K562 (cell line): ENCODE results near the gene DGKB. TPM values are rescaled to one million over a fixed set of nuclear protein-coding genes. Genes with fewer than 3 reads are reported as not detected.

Experiments
- ATAC-seq: fragments of 200-7000 bp; cut with Tn5 transposase; 3 replicates; pipeline ENCODE4 v1.9.1; 2020; ENCODE audit warnings: moderate library complexity
- BruUV-seq: library from RNA; stranded (reverse); fragments of 400-500 nt; replicated peaks from 2 replicates; lab custom pipeline; 2021; lab: Mats Ljungman, UMichigan
- CTCF ChIA-PET: fragments of 300-600 bp; formaldehyde crosslinking; extraction: SDS; loops from one replicate; lab custom pipeline; 2021; ENCODE audit warnings: low intra/inter-chr PET ratio; lab: Yijun Ruan, JAX
- POLR2A ChIA-PET: fragments of 300-600, 350-650 bp; sonication (Branson Sonifier 250); formaldehyde crosslinking; extraction: SDS; loops from one replicate; lab custom pipeline; 2021; ENCODE audit warnings: antibody characterized with exemption, inconsistent platforms; lab: Yijun Ruan, JAX
- DNase-seq, 4 experiments: peaks; one replicate each; pipeline versions ENCODE4 v3.0.0 to v3.0.0-alpha.2; 2011 to 2018; ENCODE audit warnings: low spot score in 3 of 4, mixed read lengths in 3 of 4; ENCODE audit errors: extremely low read depth in 1 of 4
- FAIRE-seq: peaks from 2 replicates; lab custom pipeline; 2011; peaks lifted over from hg19 to GRCh38; lab: Jason Lieb, UNC
- H2AFZ ChIP-seq: 2 replicates; pipeline ENCODE4 v1.6.0; 2011; ENCODE audit warnings: low read depth, low read length, control low read depth, inconsistent platforms
- H3K27ac ChIP-seq: fragments of 200-600 bp; 3 replicates; pipeline ENCODE4 v1.8.0; 2011; ENCODE audit warnings: low read depth, mild to moderate bottlenecking, control low read depth, inconsistent platforms, low read length, moderate library complexity, mixed read lengths; ENCODE audit errors: extremely low read depth
- H3K27me3 ChIP-seq, 2 experiments: fragments of 300-600 bp in 1 of 2; 2 replicates in 1 of 2; 3 replicates in 1 of 2; pipeline versions ENCODE4 v1.6.0 to v1.8.0; 2011; ENCODE audit warnings: inconsistent platforms in 2 of 2, low read length in 2 of 2, mild to moderate bottlenecking in 1 of 2, mixed read lengths in 1 of 2, moderate library complexity in 1 of 2; ENCODE audit not compliant: control insufficient read depth in 2 of 2, insufficient read depth in 2 of 2
- H3K36me3 ChIP-seq: fragments of 300-600 bp; 3 replicates; pipeline ENCODE4 v1.8.0; 2011; ENCODE audit warnings: mild to moderate bottlenecking, low read length, inconsistent platforms; ENCODE audit not compliant: control insufficient read depth, insufficient read depth
- H3K4me1 ChIP-seq, 2 experiments: fragments of 200-600 bp in 1 of 2; replicated peaks in 1 of 2; 2 replicates in 1 of 2; 3 replicates in 1 of 2; pipeline versions ENCODE4 v1.5.1 to v1.8.0; 2011; ENCODE audit warnings: inconsistent platforms in 2 of 2, low read length in 2 of 2, mild to moderate bottlenecking in 1 of 2, mixed read lengths in 1 of 2, moderate library complexity in 1 of 2; ENCODE audit not compliant: control insufficient read depth in 2 of 2, insufficient read depth in 2 of 2
- H3K4me2 ChIP-seq: 2 replicates; pipeline ENCODE4 v1.6.1; 2011; ENCODE audit warnings: low read length, control low read depth, inconsistent platforms, mixed read lengths; ENCODE audit not compliant: insufficient read depth
- H3K4me3 ChIP-seq: fragments of 200-600 bp; sonication (generic), shearing (Covaris generic); 2 replicates; pipeline ENCODE4 v1.5.1; 2016; ENCODE audit warnings: control low read depth, inconsistent platforms
- H3K79me2 ChIP-seq: fragments of 200-600 bp; 3 replicates; pipeline ENCODE4 v1.8.0; 2011; ENCODE audit warnings: low read length, inconsistent platforms; ENCODE audit not compliant: control insufficient read depth, insufficient read depth
- H3K9ac ChIP-seq, 2 experiments: 2 replicates each; pipeline versions ENCODE4 v1.6.0 to v1.6.1; 2011; ENCODE audit warnings: low read depth in 2 of 2, low read length in 2 of 2, control low read depth in 1 of 2, inconsistent platforms in 1 of 2, mild to moderate bottlenecking in 1 of 2, mixed read lengths in 1 of 2; ENCODE audit not compliant: insufficient read depth in 1 of 2
- H3K9me1 ChIP-seq: one replicate; pipeline ENCODE4 v1.6.0; 2011; ENCODE audit warnings: inconsistent platforms, mild to moderate bottlenecking, low read length, moderate library complexity; ENCODE audit not compliant: control insufficient read depth, insufficient read depth
- H3K9me3 ChIP-seq: replicated peaks from 2 replicates; pipeline ENCODE4 v1.5.1; 2011; ENCODE audit warnings: low read depth, low read length, inconsistent platforms; ENCODE audit not compliant: control insufficient read depth, insufficient read depth
- H4K20me1 ChIP-seq: replicated peaks from 2 replicates; pipeline ENCODE4 v1.6.1; 2011; ENCODE audit warnings: low read length, inconsistent platforms, mixed read lengths; ENCODE audit not compliant: control insufficient read depth, insufficient read depth
- BRD9 ChIP-seq: fragments of 450-650 bp; IDR thresholded peaks from 2 replicates; pipeline ENCODE4 v1.6.1; 2018; ENCODE audit warnings: low read depth; ENCODE audit not compliant: partially characterized antibody
- CBX1 ChIP-seq: sonication (generic); IDR thresholded peaks from 2 replicates; pipeline ENCODE4 v1.6.1; 2016; ENCODE audit warnings: antibody characterized with exemption, low read depth, mild to moderate bottlenecking
- EP400 ChIP-seq: fragments of 450-650 bp; IDR thresholded peaks from 2 replicates; pipeline ENCODE4 v1.6.1; 2017; ENCODE audit warnings: antibody characterized with exemption, mild to moderate bottlenecking, moderate library complexity
- HDAC8 ChIP-seq: fragments of 450-650 bp; IDR thresholded peaks from 2 replicates; pipeline ENCODE4 v1.6.1; 2016; ENCODE audit warnings: mild to moderate bottlenecking, missing genetic modification characterization, moderate library complexity, missing compliant biosample characterization
- NFRKB ChIP-seq: fragments of 450-650 bp; IDR thresholded peaks from 2 replicates; pipeline ENCODE4 v1.6.1; 2016; ENCODE audit warnings: low read depth
- SNAPC5 ChIP-seq: fragments of 250-450 bp; sonication (Bioruptor Pico); IDR thresholded peaks from 2 replicates; pipeline ENCODE4 v1.8.0; 2021; ENCODE audit warnings: moderate library complexity, mild to moderate bottlenecking, inconsistent platforms
- SNIP1 ChIP-seq: fragments of 450-650 bp; IDR thresholded peaks from 2 replicates; pipeline ENCODE4 v1.7.1; 2017; ENCODE audit warnings: low read depth, mild to moderate bottlenecking
- SP1 ChIP-seq: sonication (generic); formaldehyde crosslinking; IDR thresholded peaks from 2 replicates; pipeline ENCODE4 v1.8.1; 2022; ENCODE audit warnings: mild to moderate bottlenecking, missing genetic modification reagents
- STAG1 ChIP-seq: sonication (generic); formaldehyde crosslinking; IDR thresholded peaks from 2 replicates; pipeline ENCODE4 v1.5.0; 2020; ENCODE audit warnings: missing genetic modification reagents, borderline replicate concordance
- ZHX1 ChIP-seq: fragments of 150-350 bp; conservative IDR thresholded peaks from 2 replicates; pipeline ENCODE4 v1.6.1; 2014; ENCODE audit warnings: low read length
- ZNF224 ChIP-seq: sonication (generic); formaldehyde crosslinking; IDR thresholded peaks from 2 replicates; pipeline ENCODE4 v1.8.0; 2022; ENCODE audit warnings: mild to moderate bottlenecking, missing genetic modification reagents
- ZNF41 ChIP-seq: fragments of 250-450 bp; sonication (Bioruptor Pico); conservative IDR thresholded peaks from 2 replicates; pipeline ENCODE4 v1.4.0; 2020; ENCODE audit warnings: mild to moderate bottlenecking
- ZNF511 ChIP-seq: sonication (generic); formaldehyde crosslinking; IDR thresholded peaks from 2 replicates; pipeline ENCODE4 v1.8.0; 2022; ENCODE audit warnings: mild to moderate bottlenecking, missing genetic modification reagents
- WGBS: fragments of 100-300 bp; shearing (Covaris generic); methylation state at CpG from one replicate; pipeline ENCODE4 v1.1.6; 2016; ENCODE audit warnings: low coverage, mixed read lengths; ENCODE audit not compliant: insufficient coverage; ENCODE audit errors: missing lambda C conversion rate; 5-methylcytosine and 5-hydroxymethylcytosine counted together
- in situ Hi-C: fragments of 300-500 bp; cut with MboI; formaldehyde crosslinking; loops from 4 replicates; pipeline ENCODE4 v1.15.0; 2018; ENCODE audit warnings: inconsistent platforms, mixed read lengths
- intact Hi-C: fragments of 100-400 bp; cut with micrococcal nuclease; formaldehyde crosslinking; loops from 2 replicates; pipeline ENCODE4 v1.14.2; 2022
- polyA plus RNA-seq, 8 experiments: library from polyadenylated mRNA; depleted of rRNA in 4 of 8; stranded (reverse) in 5 of 8; unstranded in 3 of 8; fragments of >200 nt; fragmentation: Nextera tagmentation in 2 of 8; fragmentation: Illumina TruSeq in 1 of 8; extraction: Ambion mirVana in 2 of 8; extraction: Trizol in 1 of 8; gene quantifications; 2 replicates each; pipeline versions ENCODE4 v1.2.1 to v1.2.3, GENCODE V29; 2011 to 2014; ENCODE audit warnings: inconsistent platforms in 1 of 8, missing spikeins in 1 of 8
- total RNA-seq, 7 experiments: library from RNA; depleted of rRNA in 6 of 7; stranded (reverse); fragments of >200 nt in 6 of 7; fragmentation: Illumina TruSeq in 2 of 7; extraction: Trizol in 2 of 7; gene quantifications; 2 replicates each; pipeline versions ENCODE4 v1.2.1 to v1.2.3, GENCODE V29; 2011 to 2021; ENCODE audit warnings: low replicate concordance in 1 of 7
- TF ChIP-seq, protein P1 (sequence below): sonication (generic); formaldehyde crosslinking; IDR thresholded peaks from 2 replicates; pipeline ENCODE4 v1.8.1; 2023; ENCODE audit warnings: mild to moderate bottlenecking, missing genetic modification reagents, moderate library complexity

DGKB gene
- total and polyA plus RNA-seq, 9 of the 15 experiments (the other 6 are each of a cell fraction or from before 2014, with no cell fraction given): 0.01 TPM; not detected in 8

DNA sequence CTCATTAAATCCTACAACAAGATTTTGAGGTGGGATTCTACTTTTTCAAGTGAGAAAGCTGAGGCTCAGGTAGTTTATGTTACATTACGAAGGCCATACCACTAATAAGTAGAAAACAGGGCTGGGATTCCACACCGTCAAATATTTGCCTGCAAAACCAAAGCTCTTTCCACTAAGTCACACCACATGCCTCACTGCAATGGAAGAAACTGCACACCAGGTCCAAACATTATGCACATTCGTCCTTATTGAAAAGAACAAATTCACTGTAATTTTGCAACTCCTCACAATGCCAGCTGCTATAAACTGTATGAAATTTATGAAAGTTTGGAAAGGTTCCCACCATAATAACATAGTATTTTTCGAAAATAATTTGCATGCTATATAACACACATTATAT is 66.5 kb downstream of the DGKB start:
- TF ChIP-seq SNIP1 (no peak), NFRKB (no peak), EP400 (no peak), SNAPC5 (no peak), SP1 (CRISPR knock-in tag) (no peak), HDAC8 (no peak), CBX1 (no peak), BRD9 (no peak)
- intact Hi-C loops (no loop called here), in situ Hi-C loops (no loop called here)
- CTCF ChIA-PET: no interaction called here
- Histone ChIP-seq H3K36me3 (no peaks in the 10 kb centered on the region), H2AFZ (no peak overlapping the region), H3K79me2 (no peaks in the 10 kb centered on the region), H3K27me3 (no peaks in the 10 kb centered on the region), H4K20me1 (no peaks in the 10 kb centered on the region), H3K4me2 (no peak overlapping the region), H3K9ac (no peak overlapping the region), H3K27ac (no peak overlapping the region), H3K4me3 (no peak overlapping the region), H3K4me1 (no peaks in the 10 kb centered on the region), H3K9me1 (no peaks in the 10 kb centered on the region), H3K9me3 (no peaks in the 10 kb centered on the region)
- no peak for DNase-seq
- FAIRE-seq: no peak
- no peak for ATAC-seq
- POLR2A ChIA-PET: no interaction called here
- no TSS peak for BruUV-seq
- 2% methylated on average over 4 of the region's 4 CpGs for WGBS

DNA sequence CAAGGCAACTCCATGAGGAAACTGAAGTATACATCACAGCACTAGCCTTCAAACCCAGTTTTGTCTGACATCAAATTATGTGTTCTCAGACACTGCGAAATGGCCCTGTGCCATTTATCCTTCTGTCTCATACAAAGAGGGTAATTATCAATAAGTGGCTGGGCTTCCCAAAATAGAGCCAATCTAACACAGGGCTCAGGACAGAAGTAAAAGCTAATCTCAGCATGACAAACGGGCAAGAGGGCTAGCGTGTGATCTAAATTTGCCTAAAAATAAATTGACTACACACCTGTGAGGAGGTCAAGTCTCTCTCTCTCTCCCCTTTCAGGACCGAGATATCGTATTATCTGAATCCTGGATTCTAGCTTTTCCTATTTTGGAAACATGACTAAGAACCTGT is 67.2 kb downstream of the DGKB start:
- in situ Hi-C loops (no loop called here), intact Hi-C loops (no loop called here)
- FAIRE-seq (no peak), DNase-seq (no peak), ATAC-seq (no peak)
- no peaks in the 10 kb centered on the region for H3K36me3 ChIP-seq
- no peak overlapping the region for H2AFZ ChIP-seq
- ChIA-PET CTCF (no interaction called here), POLR2A (no interaction called here)
- H3K9ac ChIP-seq: no peak overlapping the region
- H3K27ac ChIP-seq: no peak overlapping the region
- H3K4me2 ChIP-seq: no peak overlapping the region
- no peaks in the 10 kb centered on the region for H3K9me3 ChIP-seq
- 0% methylated on average over 5 of the region's 5 CpGs for WGBS
- H3K9me1 ChIP-seq: no peaks in the 10 kb centered on the region
- H3K79me2 ChIP-seq: no peaks in the 10 kb centered on the region
- H3K4me1 ChIP-seq: no peaks in the 10 kb centered on the region
- no peak overlapping the region for H3K4me3 ChIP-seq
- BruUV-seq: no TSS peak
- no peaks in the 10 kb centered on the region for H4K20me1 ChIP-seq
- H3K27me3 ChIP-seq: no peaks in the 10 kb centered on the region
- TF ChIP-seq ZHX1: no peak
- no peak for TF ChIP-seq ZNF224 (CRISPR knock-in tag)
- no peak for TF ChIP-seq ZNF511
- TF ChIP-seq STAG1 (CRISPR knock-in tag): no peak
- TF ChIP-seq, protein P1, sequence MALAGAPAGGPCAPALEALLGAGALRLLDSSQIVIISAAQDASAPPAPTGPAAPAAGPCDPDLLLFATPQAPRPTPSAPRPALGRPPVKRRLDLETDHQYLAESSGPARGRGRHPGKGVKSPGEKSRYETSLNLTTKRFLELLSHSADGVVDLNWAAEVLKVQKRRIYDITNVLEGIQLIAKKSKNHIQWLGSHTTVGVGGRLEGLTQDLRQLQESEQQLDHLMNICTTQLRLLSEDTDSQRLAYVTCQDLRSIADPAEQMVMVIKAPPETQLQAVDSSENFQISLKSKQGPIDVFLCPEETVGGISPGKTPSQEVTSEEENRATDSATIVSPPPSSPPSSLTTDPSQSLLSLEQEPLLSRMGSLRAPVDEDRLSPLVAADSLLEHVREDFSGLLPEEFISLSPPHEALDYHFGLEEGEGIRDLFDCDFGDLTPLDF (CRISPR knock-in tag): no peak
- no peak for TF ChIP-seq ZNF41 (CRISPR knock-in tag)
